ENCODE data around the gene ELMO1.

Gene ELMO1

DNA sequence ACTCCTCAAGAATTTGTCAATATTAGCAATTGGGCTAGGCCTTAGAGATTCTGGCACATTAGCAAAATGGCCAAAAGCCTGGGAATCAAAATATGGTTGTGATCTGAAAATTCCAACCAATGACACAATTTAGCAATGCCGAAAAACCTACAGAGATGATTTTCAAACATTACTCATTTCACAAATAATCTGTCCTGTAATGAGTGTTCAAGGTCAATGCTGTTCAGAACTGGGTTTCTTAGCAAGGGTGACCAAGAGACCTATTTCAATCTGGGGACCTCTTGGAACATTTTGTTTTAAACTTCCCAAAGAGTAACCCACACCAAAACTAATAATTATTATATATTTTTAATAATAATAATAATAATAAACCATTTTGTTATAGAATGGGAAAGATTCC is 24.1 kb downstream of the ELMO1 start:
- no peak for TF ChIP-seq CTCF (IDR thresholded peaks at IDR 0.05; ENCODE audit: low read depth, low read length, missing control alignments)
- H3K4me3 ChIP-seq (ENCODE audit: low read depth, low read length) = no peak overlapping the region
- no peak for DNase-seq (ENCODE audit: low read depth)
- in situ Hi-C loops (cut with HindIII; ENCODE audit: low sequenced_read_pairs) = no loop called here

DNA sequence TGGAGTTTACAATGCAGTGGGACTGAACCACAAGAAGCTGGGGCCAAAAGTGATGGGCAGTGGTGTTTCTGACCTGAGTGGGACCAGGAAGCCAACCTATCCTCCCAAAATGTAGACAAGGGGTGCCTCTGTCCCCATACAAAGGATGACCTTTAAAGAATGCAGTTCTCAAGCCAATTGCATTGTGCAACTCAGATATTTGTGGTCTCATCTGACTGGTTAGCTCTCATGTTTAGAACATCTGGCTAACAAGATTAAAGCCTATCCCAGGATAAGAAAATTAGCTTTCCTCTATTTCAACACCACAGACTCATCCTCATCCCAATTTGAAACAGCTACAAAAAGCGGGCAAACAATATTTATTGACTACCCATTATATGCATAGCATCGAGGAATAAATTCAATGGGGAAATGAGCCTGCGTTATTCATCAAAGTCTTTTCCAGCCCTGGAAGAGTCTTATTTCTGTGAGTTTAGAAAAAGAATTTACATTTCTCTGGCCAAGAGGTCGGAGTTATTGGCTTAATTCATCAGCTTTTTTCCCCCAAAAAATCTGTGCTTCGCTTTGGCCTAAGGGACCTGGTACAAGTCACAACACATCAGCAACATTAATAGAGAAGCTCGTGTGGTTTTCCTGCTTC is 26.7 kb downstream of the ELMO1 start:
- H3K4me3 ChIP-seq (ENCODE audit: low read depth, low read length) = no peak overlapping the region
- TF ChIP-seq CTCF (IDR thresholded peaks at IDR 0.05; ENCODE audit: low read depth, low read length, missing control alignments) = no peak
- no peak for DNase-seq (ENCODE audit: low read depth)
- in situ Hi-C loops (cut with HindIII; ENCODE audit: low sequenced_read_pairs) = no loop called here

- in situ Hi-C loops (cut with HindIII; ENCODE audit: low sequenced_read_pairs) = no loop called here
These were observed 27.5 kb downstream of the ELMO1 start for GRCh38 chr7:37420946-37421695.

GRCh38 chr7:37419496-37419895 is 29.2 kb downstream of the ELMO1 start:
- no peak for DNase-seq (ENCODE audit: low read depth)
- in situ Hi-C loops (cut with HindIII; ENCODE audit: low sequenced_read_pairs) = no loop called here
- no peak overlapping the region for H3K4me3 ChIP-seq (ENCODE audit: low read depth, low read length)
- no peak for TF ChIP-seq CTCF (IDR thresholded peaks at IDR 0.05; ENCODE audit: low read depth, low read length, missing control alignments)

More at GRCh38 chr7:37420946-37421695, 27.5 kb downstream of the ELMO1 start:
- no peak for DNase-seq (ENCODE audit: low read depth)
- no peak overlapping the region for H3K4me3 ChIP-seq (ENCODE audit: low read depth, low read length)
- TF ChIP-seq CTCF (IDR thresholded peaks at IDR 0.05; ENCODE audit: low read depth, low read length, missing control alignments) = no peak

DNA sequence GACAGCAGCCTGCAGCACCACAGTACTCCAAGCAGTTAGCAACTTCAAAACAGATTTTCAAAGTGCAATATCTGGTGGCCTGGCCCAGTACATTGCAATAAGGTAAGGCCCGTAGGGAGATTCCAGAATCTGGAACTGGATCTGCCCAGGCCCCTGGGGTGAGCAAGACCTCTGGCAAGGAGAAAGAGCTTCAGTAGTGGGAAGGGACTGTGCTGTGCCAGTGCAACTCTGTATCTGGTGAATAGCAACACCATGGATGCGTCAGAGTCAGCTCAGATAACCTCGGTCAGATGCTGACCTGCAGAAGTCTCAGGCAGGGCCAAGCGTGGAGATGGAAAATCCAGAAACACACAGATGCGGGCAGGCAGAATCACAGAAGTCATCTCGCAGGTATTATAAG is 30.3 kb downstream of the ELMO1 start:
- H3K4me3 ChIP-seq (ENCODE audit: low read depth, low read length) = no peak overlapping the region
- in situ Hi-C loops (cut with HindIII; ENCODE audit: low sequenced_read_pairs) = no loop called here
- TF ChIP-seq CTCF (IDR thresholded peaks at IDR 0.05; ENCODE audit: low read depth, low read length, missing control alignments) = no peak
- DNase-seq (ENCODE audit: low read depth) = no peak

- no peak overlapping the region for H3K4me3 ChIP-seq (ENCODE audit: low read depth, low read length)
- in situ Hi-C loops (cut with HindIII; ENCODE audit: low sequenced_read_pairs) = no loop called here
- DNase-seq (ENCODE audit: low read depth) = no peak
- no peak for TF ChIP-seq CTCF (IDR thresholded peaks at IDR 0.05; ENCODE audit: low read depth, low read length, missing control alignments)
These were observed 31.6 kb downstream of the ELMO1 start for GRCh38 chr7:37417107-37417474.

Data from astrocyte of the cerebellum (primary cell).